Mesendoderm (in vitro differentiated cells): Measurements from ENCODE around the gene MYLK4. TPM values are rescaled to one million over a fixed set of nuclear protein-coding genes. Genes with fewer than 3 reads are reported as not detected.
A peak's percentile ranks its signal among the peaks of the same experiment; 100 is the strongest.

Experiments used
- DNase-seq: peaks from one replicate; pipeline ENCODE4 v3.0.0; 2013
- H2AK5ac ChIP-seq: 2 replicates; pipeline ENCODE4 v1.6.1; 2013; ENCODE audit warnings: low read length, inconsistent platforms
- H2BK120ac ChIP-seq: 2 replicates; pipeline ENCODE4 v1.6.1; 2013; ENCODE audit warnings: low read depth, mild to moderate bottlenecking, low read length, moderate library complexity, mixed read lengths
- H2BK15ac ChIP-seq: replicated peaks from 2 replicates; pipeline ENCODE4 v1.6.1; 2013; ENCODE audit warnings: low read depth, mild to moderate bottlenecking, moderate library complexity
- H2BK5ac ChIP-seq: 2 replicates; pipeline ENCODE4 v1.6.1; 2013; ENCODE audit warnings: low read length, inconsistent platforms
- H3K18ac ChIP-seq: 2 replicates; pipeline ENCODE4 v1.6.1; 2013; ENCODE audit warnings: mild to moderate bottlenecking, low read length, mixed read lengths
- H3K23ac ChIP-seq: one replicate; pipeline ENCODE4 v1.6.1; 2013; ENCODE audit warnings: low read length
- H3K27ac ChIP-seq: 2 replicates; pipeline ENCODE4 v1.5.1; 2013; ENCODE audit warnings: low read depth, mild to moderate bottlenecking, inconsistent platforms, low read length, moderate library complexity
- H3K27me3 ChIP-seq: 2 replicates; pipeline ENCODE4 v1.6.1; 2013; ENCODE audit warnings: low read length, control low read depth, mild to moderate bottlenecking, inconsistent platforms; ENCODE audit not compliant: insufficient read depth, poor library complexity
- H3K36me3 ChIP-seq: 2 replicates; pipeline ENCODE4 v1.6.1; 2013; ENCODE audit warnings: low read length, inconsistent platforms; ENCODE audit not compliant: control insufficient read depth, insufficient read depth
- H3K4ac ChIP-seq: one replicate; pipeline ENCODE4 v1.6.1; 2013; ENCODE audit warnings: low read depth, mild to moderate bottlenecking, low read length, moderate library complexity
- H3K4me1 ChIP-seq: 2 replicates; pipeline ENCODE4 v1.6.1; 2013; ENCODE audit warnings: low read depth, low read length, inconsistent platforms; ENCODE audit not compliant: control insufficient read depth
- H3K4me2 ChIP-seq: 2 replicates; pipeline ENCODE4 v1.6.1; 2013; ENCODE audit warnings: low read length
- H3K4me3 ChIP-seq: 2 replicates; pipeline ENCODE4 v1.5.1; 2013; ENCODE audit warnings: mild to moderate bottlenecking, low read length
- H3K56ac ChIP-seq: one replicate; pipeline ENCODE4 v1.6.1; 2013; ENCODE audit warnings: low read length
- H3K79me1 ChIP-seq: 2 replicates; pipeline ENCODE4 v1.6.1; 2013; ENCODE audit warnings: low read length, inconsistent platforms
- H3K79me2 ChIP-seq: 2 replicates; pipeline ENCODE4 v1.6.1; 2013; ENCODE audit warnings: mild to moderate bottlenecking, low read length; ENCODE audit not compliant: control insufficient read depth, insufficient read depth
- H3K9ac ChIP-seq: 2 replicates; pipeline ENCODE4 v1.6.1; 2013; ENCODE audit warnings: low read length, inconsistent platforms
- H4K5ac ChIP-seq: one replicate; pipeline ENCODE4 v1.6.1; 2013; ENCODE audit warnings: low read length
- H4K8ac ChIP-seq: one replicate; pipeline ENCODE4 v1.6.1; 2013; ENCODE audit warnings: low read depth, mild to moderate bottlenecking, control low read depth, low read length, moderate library complexity
- whole genome bisulfite sequencing: extraction: QIAGEN DNeasy Blood & Tissue Kit; methylation state at CpG from one replicate; pipeline ENCODE4 v1.1.7; 2013; ENCODE audit warnings: low lambda C conversion rate, missing lambda C conversion rate; ENCODE audit not compliant: insufficient coverage; ENCODE audit errors: extremely low coverage; 5-methylcytosine and 5-hydroxymethylcytosine counted together
- polyA plus RNA-seq, 2 experiments: library from polyadenylated mRNA; stranded (reverse); fragments of 200-250 nt; gene quantifications; one replicate each; pipeline ENCODE4 v1.2.3, GENCODE V29; 2013

The MYLK4 gene
- 0.10 TPM for polyA plus RNA-seq (2013, experiment 1 of 2)
- polyA plus RNA-seq (2013, experiment 2 of 2), result 0.08 TPM

GRCh38 chr6:2750832-2751231 is at the start of gene MYLK4:
MYLK4 (minus strand) TSS chr6:2750922; CDS start chr6:2749294, 1,628 bp downstream.
- Histone ChIP-seq H3K9ac (no peak within 1 kb of the TSS), H3K79me2 (no peaks in the 10 kb centered on the region), H4K5ac (no peak within 1 kb of the TSS), H3K27me3 (no peaks in the 10 kb centered on the region), H3K79me1 (no peaks in the 10 kb centered on the region), H2BK5ac (no peak within 1 kb of the TSS), H3K4ac (no peak within 1 kb of the TSS), H2BK120ac (no peak within 1 kb of the TSS), H3K4me1 (peaks cover 2% of the 10 kb centered on the region), H2BK15ac (no peak within 1 kb of the TSS), H3K23ac (no peak within 1 kb of the TSS), H3K56ac (no peak within 1 kb of the TSS), H3K4me3 (no peak within 1 kb of the TSS), H3K36me3 (no peaks in the 10 kb centered on the region), H2AK5ac (no peak within 1 kb of the TSS), H3K4me2 (no peak within 1 kb of the TSS), H4K8ac (no peak within 1 kb of the TSS), H3K18ac (no peak within 1 kb of the TSS), H3K27ac (no peak within 1 kb of the TSS)
- no CpG with 5 or more reads among the region's 7 CpGs for WGBS
- no peak for DNase-seq

DNA sequence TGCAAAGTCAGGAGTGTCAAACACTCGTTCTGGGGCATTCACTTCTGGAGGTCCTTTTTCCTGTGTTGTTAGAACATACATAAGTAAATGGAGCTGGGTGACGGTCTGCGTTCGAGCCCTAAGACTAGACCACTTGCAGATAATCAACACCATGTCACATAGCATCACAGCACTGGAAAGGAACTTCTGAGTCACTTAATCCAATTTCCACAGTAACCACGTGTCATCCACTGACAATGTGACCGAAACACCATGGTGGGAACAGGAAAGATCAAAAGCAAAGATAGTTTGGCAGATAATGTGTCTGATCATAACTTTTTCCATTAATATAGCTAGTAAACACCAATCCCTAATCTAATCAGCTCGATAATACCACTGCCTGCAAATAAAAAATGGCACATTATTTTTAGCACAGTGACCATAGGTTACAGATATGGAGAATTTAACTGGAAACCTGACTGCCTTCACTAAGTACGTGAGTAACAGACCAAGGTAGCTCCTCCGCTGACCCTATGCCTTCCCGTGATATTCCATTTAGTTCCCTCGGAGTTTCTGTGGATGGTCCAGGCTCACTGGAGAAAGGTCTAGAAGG is 49.3 kb upstream of the MYLK4 start:
- Histone ChIP-seq H3K4me3 (no peak overlapping the region), H3K36me3 (no peaks in the 10 kb centered on the region), H3K56ac (no peak overlapping the region), H3K79me1 (no peaks in the 10 kb centered on the region), H3K79me2 (no peaks in the 10 kb centered on the region), H3K9ac (no peak overlapping the region), H2BK5ac (no peak overlapping the region), H2BK15ac (no peak overlapping the region), H2BK120ac (no peak overlapping the region), H3K27me3 (no peaks in the 10 kb centered on the region), H3K4me2 (no peak overlapping the region), H3K4ac (no peak overlapping the region), H3K18ac (no peak overlapping the region), H3K27ac (no peak overlapping the region), H3K23ac (no peak overlapping the region), H2AK5ac (no peak overlapping the region), H4K8ac (no peak overlapping the region), H4K5ac (no peak overlapping the region), H3K4me1 (no peaks in the 10 kb centered on the region)
- peak; percentile 60 for DNase-seq
- no CpG with 5 or more reads among the region's 11 CpGs for WGBS

- Histone ChIP-seq H3K27me3 (no peaks in the 10 kb centered on the region), H3K56ac (no peak overlapping the region), H3K4me1 (no peaks in the 10 kb centered on the region), H2BK15ac (no peak overlapping the region), H3K4me2 (no peak overlapping the region), H3K18ac (no peak overlapping the region), H4K8ac (no peak overlapping the region), H3K79me1 (no peaks in the 10 kb centered on the region), H3K79me2 (no peaks in the 10 kb centered on the region), H2BK5ac (no peak overlapping the region), H3K9ac (no peak overlapping the region), H2BK120ac (no peak overlapping the region), H3K27ac (no peak overlapping the region), H3K4me3 (no peak overlapping the region), H3K4ac (no peak overlapping the region), H4K5ac (no peak overlapping the region), H3K23ac (no peak overlapping the region), H3K36me3 (no peaks in the 10 kb centered on the region), H2AK5ac (no peak overlapping the region)
- DNase-seq, result no peak
- WGBS, result no CpG with 5 or more reads among the region's 11 CpGs
Measured at GRCh38 chr6:2798586-2799134, 47.9 kb upstream of the MYLK4 start.

GRCh38 chr6:2797564-2798031 is 46.9 kb upstream of the MYLK4 start:
- no peaks in the 10 kb centered on the region for H3K79me2 ChIP-seq
- no peak overlapping the region for H3K9ac ChIP-seq
- H2BK15ac ChIP-seq, result no peak overlapping the region
- H3K18ac ChIP-seq, result no peak overlapping the region
- H3K4me1 ChIP-seq, result no peaks in the 10 kb centered on the region
- H3K4me2 ChIP-seq, result no peak overlapping the region
- no peak overlapping the region for H3K4ac ChIP-seq
- H3K27me3 ChIP-seq, result no peaks in the 10 kb centered on the region
- no peak overlapping the region for H2BK120ac ChIP-seq
- H2AK5ac ChIP-seq, result no peak overlapping the region
- WGBS, result no CpG with 5 or more reads among the region's 3 CpGs
- H3K56ac ChIP-seq, result no peak overlapping the region
- no peak overlapping the region for H3K4me3 ChIP-seq
- H3K79me1 ChIP-seq, result peaks cover 2% of the 10 kb centered on the region
- no peak overlapping the region for H3K27ac ChIP-seq
- peak; percentile 19 for DNase-seq
- H3K23ac ChIP-seq, result no peak overlapping the region
- H4K8ac ChIP-seq, result no peak overlapping the region
- H2BK5ac ChIP-seq, result no peak overlapping the region
- no peaks in the 10 kb centered on the region for H3K36me3 ChIP-seq
- H4K5ac ChIP-seq, result no peak overlapping the region

GRCh38 chr6:2796861-2797260 is 46.1 kb upstream of the MYLK4 start:
- H3K4ac ChIP-seq, result no peak overlapping the region
- H3K56ac ChIP-seq, result no peak overlapping the region
- no peaks in the 10 kb centered on the region for H3K79me2 ChIP-seq
- H3K27ac ChIP-seq, result no peak overlapping the region
- H3K23ac ChIP-seq, result no peak overlapping the region
- no peak overlapping the region for H4K8ac ChIP-seq
- H3K9ac ChIP-seq, result no peak overlapping the region
- H3K36me3 ChIP-seq, result no peaks in the 10 kb centered on the region
- no peaks in the 10 kb centered on the region for H3K4me1 ChIP-seq
- H2BK15ac ChIP-seq, result no peak overlapping the region
- no peak overlapping the region for H3K4me2 ChIP-seq
- no peak overlapping the region for H3K4me3 ChIP-seq
- no peak overlapping the region for H2AK5ac ChIP-seq
- H2BK120ac ChIP-seq, result no peak overlapping the region
- no peaks in the 10 kb centered on the region for H3K27me3 ChIP-seq
- no CpG with 5 or more reads among the region's 6 CpGs for WGBS
- H4K5ac ChIP-seq, result no peak overlapping the region
- H3K79me1 ChIP-seq, result peaks cover 2% of the 10 kb centered on the region
- no peak for DNase-seq
- H2BK5ac ChIP-seq, result no peak overlapping the region
- no peak overlapping the region for H3K18ac ChIP-seq

DNA sequence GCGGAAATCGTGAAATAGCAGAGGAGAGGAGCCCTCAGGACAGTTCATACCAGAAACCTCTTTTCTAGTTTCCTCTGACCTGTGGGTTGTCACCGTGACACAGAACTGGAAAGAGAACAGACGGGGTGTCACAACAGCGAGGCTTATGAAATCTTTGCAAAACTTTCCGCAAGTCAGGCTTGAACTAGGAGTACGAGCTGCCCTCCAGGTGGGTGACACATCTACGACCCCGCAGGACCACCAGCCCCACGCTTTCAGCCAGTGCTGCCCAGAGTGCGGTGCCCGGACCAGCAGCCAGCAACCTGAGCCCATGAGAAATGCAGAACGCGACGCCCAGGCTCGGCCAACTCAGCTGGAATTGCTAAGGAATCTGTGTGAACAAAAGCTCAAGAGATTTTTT is 45.2 kb upstream of the MYLK4 start:
- H3K23ac ChIP-seq, result no peak overlapping the region
- no peak overlapping the region for H2BK120ac ChIP-seq
- peaks cover 2% of the 10 kb centered on the region for H3K79me1 ChIP-seq
- no peak overlapping the region for H3K27ac ChIP-seq
- no peak overlapping the region for H3K4me3 ChIP-seq
- no peaks in the 10 kb centered on the region for H3K79me2 ChIP-seq
- H3K9ac ChIP-seq, result no peak overlapping the region
- H2AK5ac ChIP-seq, result no peak overlapping the region
- H4K5ac ChIP-seq, result no peak overlapping the region
- no peak overlapping the region for H4K8ac ChIP-seq
- WGBS, result no CpG with 5 or more reads among the region's 16 CpGs
- no peak overlapping the region for H3K4me2 ChIP-seq
- no peak overlapping the region for H3K4ac ChIP-seq
- no peaks in the 10 kb centered on the region for H3K27me3 ChIP-seq
- no peaks in the 10 kb centered on the region for H3K4me1 ChIP-seq
- no peak overlapping the region for H2BK5ac ChIP-seq
- H3K36me3 ChIP-seq, result no peaks in the 10 kb centered on the region
- H3K56ac ChIP-seq, result no peak overlapping the region
- no peak overlapping the region for H3K18ac ChIP-seq
- no peak for DNase-seq
- H2BK15ac ChIP-seq, result no peak overlapping the region
